Karpas-422 (cell line): ENCODE measurements around the gene INAVA. TPM values are rescaled to one million over a fixed set of nuclear protein-coding genes. Genes with fewer than 3 reads are reported as not detected.
A peak's percentile ranks its signal among the peaks of the same experiment; 100 is the strongest.

Experiments used
- DNase-seq: peaks from one replicate; pipeline ENCODE4 v3.0.0-alpha.2; 2015
- H2AFZ ChIP-seq: fragments of 200-600 bp; sonication (generic); 2 replicates; pipeline ENCODE4 v1.6.1; 2014; ENCODE audit warnings: antibody characterized with exemption, low read length, mixed read lengths
- H3K27ac ChIP-seq: fragments of 200-600 bp; sonication (generic); 2 replicates; pipeline ENCODE4 v1.5.1; 2014; ENCODE audit warnings: mild to moderate bottlenecking, low read length, moderate library complexity
- H3K27me3 ChIP-seq: fragments of 200-600 bp; sonication (generic); 2 replicates; pipeline ENCODE4 v1.6.1; 2014; ENCODE audit warnings: low read length, mixed read lengths
- H3K36me3 ChIP-seq: fragments of 200-600 bp; sonication (generic); 2 replicates; pipeline ENCODE4 v1.6.1; 2014; ENCODE audit warnings: low read length, mixed read lengths; ENCODE audit not compliant: insufficient read depth
- H3K4me1 ChIP-seq: fragments of 200-600 bp; sonication (generic); 2 replicates; pipeline ENCODE4 v1.6.1; 2014; ENCODE audit warnings: mild to moderate bottlenecking, low read length, mixed read lengths
- H3K4me2 ChIP-seq: fragments of 200-600 bp; sonication (generic); 2 replicates; pipeline ENCODE4 v1.6.1; 2014; ENCODE audit warnings: low read length, low read depth, mild to moderate bottlenecking; ENCODE audit not compliant: poor library complexity, severe bottlenecking
- H3K4me3 ChIP-seq: fragments of 200-600 bp; sonication (generic); 2 replicates; pipeline ENCODE4 v1.5.1; 2014; ENCODE audit warnings: mild to moderate bottlenecking, antibody characterized with exemption, low read length, mixed read lengths
- H3K79me2 ChIP-seq: fragments of 200-600 bp; sonication (generic); 2 replicates; pipeline ENCODE4 v1.6.1; 2014; ENCODE audit warnings: mild to moderate bottlenecking, low read length, mixed read lengths
- H3K9ac ChIP-seq: fragments of 200-600 bp; sonication (generic); 2 replicates; pipeline ENCODE4 v1.6.0; 2014; ENCODE audit warnings: low read length
- H3K9me2 ChIP-seq: fragments of 200-600 bp; sonication (generic), shearing (Covaris generic); replicated peaks from 2 replicates; pipeline ENCODE4 v1.6.0; 2014; ENCODE audit warnings: mild to moderate bottlenecking, low read length, moderate library complexity; ENCODE audit not compliant: insufficient read depth
- H3K9me3 ChIP-seq: fragments of 300-700, 200-600 bp; sonication (generic); 2 replicates; pipeline ENCODE4 v1.6.1; 2014; ENCODE audit warnings: low read length, mixed read lengths
- H4K20me1 ChIP-seq: fragments of 200-600 bp; sonication (generic); 2 replicates; pipeline ENCODE4 v1.6.1; 2014; ENCODE audit warnings: mild to moderate bottlenecking, antibody characterized with exemption, low read length, low read depth; ENCODE audit not compliant: insufficient read depth
- total RNA-seq: library from RNA; depleted of rRNA; stranded (reverse); fragments of >200 nt; shearing (Covaris generic); gene quantifications from 2 replicates; pipeline ENCODE4 v1.2.3, GENCODE V29; 2014; ENCODE audit warnings: low replicate concordance

INAVA gene
- total RNA-seq, 1 experiment from 2014 or later = not detected

- no peaks in the 10 kb centered on the region for H3K27me3 ChIP-seq
- no peak overlapping the region for H3K4me3 ChIP-seq
- no peak for DNase-seq
- peaks cover 6% of the 10 kb centered on the region for H3K4me1 ChIP-seq
- no peaks in the 10 kb centered on the region for H3K9me2 ChIP-seq
- H2AFZ ChIP-seq = no peak overlapping the region
- no peaks in the 10 kb centered on the region for H3K9me3 ChIP-seq
- H3K27ac ChIP-seq = no peak overlapping the region
- H4K20me1 ChIP-seq = peaks cover 4% of the 10 kb centered on the region; the same call in 1 of the 2 replicates
- no peak overlapping the region for H3K9ac ChIP-seq
- no peak overlapping the region for H3K4me2 ChIP-seq
- H3K79me2 ChIP-seq = no peaks in the 10 kb centered on the region
- H3K36me3 ChIP-seq = no peaks in the 10 kb centered on the region
Measured at GRCh38 chr1:200890818-200891773, 3.6 kb upstream of the INAVA start.

GRCh38 chr1:200891774-200892157 lies 2.9 kb upstream of the INAVA start:
- Histone ChIP-seq H4K20me1 (peaks cover 4% of the 10 kb centered on the region; the same call in 1 of the 2 replicates), H3K27ac (no peak overlapping the region), H3K4me1 (peaks cover 6% of the 10 kb centered on the region), H3K36me3 (no peaks in the 10 kb centered on the region), H3K79me2 (no peaks in the 10 kb centered on the region), H2AFZ (no peak overlapping the region), H3K9ac (no peak overlapping the region), H3K9me2 (no peaks in the 10 kb centered on the region), H3K4me3 (no peak overlapping the region), H3K4me2 (no peak overlapping the region), H3K9me3 (no peaks in the 10 kb centered on the region), H3K27me3 (no peaks in the 10 kb centered on the region)
- no peak for DNase-seq

GRCh38 chr1:200892546-200892945 lies 2.2 kb upstream of the INAVA start:
- H3K4me1 ChIP-seq = peaks cover 6% of the 10 kb centered on the region
- H2AFZ ChIP-seq = no peak overlapping the region
- no peaks in the 10 kb centered on the region for H3K9me3 ChIP-seq
- H3K4me2 ChIP-seq = no peak overlapping the region
- peaks cover 4% of the 10 kb centered on the region; the same call in 1 of the 2 replicates for H4K20me1 ChIP-seq
- no peak overlapping the region for H3K27ac ChIP-seq
- no peaks in the 10 kb centered on the region for H3K27me3 ChIP-seq
- no peak overlapping the region for H3K4me3 ChIP-seq
- H3K9ac ChIP-seq = no peak overlapping the region
- no peaks in the 10 kb centered on the region for H3K79me2 ChIP-seq
- H3K36me3 ChIP-seq = no peaks in the 10 kb centered on the region
- DNase-seq = no peak
- no peaks in the 10 kb centered on the region for H3K9me2 ChIP-seq

- Histone ChIP-seq H2AFZ (no peak overlapping the region), H3K36me3 (no peaks in the 10 kb centered on the region), H4K20me1 (peaks cover 4% of the 10 kb centered on the region; the same call in 1 of the 2 replicates), H3K9ac (no peak overlapping the region), H3K79me2 (no peaks in the 10 kb centered on the region), H3K4me1 (peaks cover 6% of the 10 kb centered on the region), H3K9me3 (no peaks in the 10 kb centered on the region), H3K4me2 (no peak overlapping the region), H3K27me3 (no peaks in the 10 kb centered on the region), H3K27ac (no peak overlapping the region), H3K9me2 (no peaks in the 10 kb centered on the region), H3K4me3 (no peak overlapping the region)
- no peak for DNase-seq
Measured at GRCh38 chr1:200892958-200893357, 1.7 kb upstream of the INAVA start.

GRCh38 chr1:200893411-200893901 lies 1.2 kb upstream of the INAVA start:
- H3K27me3 ChIP-seq = no peaks in the 10 kb centered on the region
- H3K79me2 ChIP-seq = no peaks in the 10 kb centered on the region
- no peak for DNase-seq
- H3K9me2 ChIP-seq = no peaks in the 10 kb centered on the region
- H3K9ac ChIP-seq = no peak overlapping the region
- H3K4me2 ChIP-seq = no peak overlapping the region
- H3K9me3 ChIP-seq = no peaks in the 10 kb centered on the region
- no peak overlapping the region for H3K4me3 ChIP-seq
- no peak overlapping the region for H2AFZ ChIP-seq
- no peak overlapping the region for H3K27ac ChIP-seq
- peaks cover 4% of the 10 kb centered on the region; the same call in 1 of the 2 replicates for H4K20me1 ChIP-seq
- H3K36me3 ChIP-seq = no peaks in the 10 kb centered on the region
- peaks cover 6% of the 10 kb centered on the region for H3K4me1 ChIP-seq

GRCh38 chr1:200895443-200895789 lies 716 bp downstream of the INAVA start:
- H3K79me2 ChIP-seq = no peaks in the 10 kb centered on the region
- no peaks in the 10 kb centered on the region for H3K36me3 ChIP-seq
- no peak overlapping the region for H3K4me3 ChIP-seq
- no peak overlapping the region for H2AFZ ChIP-seq
- H3K4me2 ChIP-seq = no peak overlapping the region
- no peak for DNase-seq
- H3K27me3 ChIP-seq = no peaks in the 10 kb centered on the region
- no peaks in the 10 kb centered on the region for H3K9me2 ChIP-seq
- no peak overlapping the region for H3K9ac ChIP-seq
- peaks cover 6% of the 10 kb centered on the region for H3K4me1 ChIP-seq
- H4K20me1 ChIP-seq = peaks cover 4% of the 10 kb centered on the region; the same call in 1 of the 2 replicates
- H3K27ac ChIP-seq = no peak overlapping the region
- H3K9me3 ChIP-seq = no peaks in the 10 kb centered on the region

GRCh38 chr1:200895801-200896530 lies 1.3 kb downstream of the INAVA start:
- Histone ChIP-seq H3K36me3 (no peaks in the 10 kb centered on the region), H3K79me2 (no peaks in the 10 kb centered on the region), H3K4me3 (no peak overlapping the region), H2AFZ (no peak overlapping the region), H3K9me3 (no peaks in the 10 kb centered on the region), H3K9me2 (no peaks in the 10 kb centered on the region), H3K4me1 (peaks cover 6% of the 10 kb centered on the region), H3K27me3 (no peaks in the 10 kb centered on the region), H3K4me2 (no peak overlapping the region), H3K27ac (no peak overlapping the region), H4K20me1 (peaks cover 4% of the 10 kb centered on the region; the same call in 1 of the 2 replicates), H3K9ac (no peak overlapping the region)
- peak; percentile 67 for DNase-seq
